ENCODE measurements around the gene TNN.

DNA sequence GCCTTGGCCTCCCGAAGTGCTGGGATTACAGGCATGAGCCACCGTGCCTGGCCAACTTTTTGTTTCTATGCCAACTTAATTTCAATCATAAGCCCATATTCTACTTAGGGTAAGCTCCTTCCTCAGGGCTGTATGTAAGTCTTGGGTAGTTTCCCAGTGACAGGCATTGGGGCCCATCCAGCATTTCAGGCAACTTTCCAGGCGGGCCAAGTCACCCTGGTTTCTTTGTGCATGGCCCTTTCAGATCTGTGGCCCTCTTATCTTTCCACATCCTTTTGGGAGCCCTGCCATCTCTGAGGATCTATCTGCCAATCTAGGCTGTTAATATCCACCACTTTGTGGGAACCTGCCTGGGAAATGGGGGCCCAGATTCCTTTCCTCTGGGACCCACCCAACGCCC lies 58.7 kb downstream of the TNN start:
- TF ChIP-seq, protein P1, sequence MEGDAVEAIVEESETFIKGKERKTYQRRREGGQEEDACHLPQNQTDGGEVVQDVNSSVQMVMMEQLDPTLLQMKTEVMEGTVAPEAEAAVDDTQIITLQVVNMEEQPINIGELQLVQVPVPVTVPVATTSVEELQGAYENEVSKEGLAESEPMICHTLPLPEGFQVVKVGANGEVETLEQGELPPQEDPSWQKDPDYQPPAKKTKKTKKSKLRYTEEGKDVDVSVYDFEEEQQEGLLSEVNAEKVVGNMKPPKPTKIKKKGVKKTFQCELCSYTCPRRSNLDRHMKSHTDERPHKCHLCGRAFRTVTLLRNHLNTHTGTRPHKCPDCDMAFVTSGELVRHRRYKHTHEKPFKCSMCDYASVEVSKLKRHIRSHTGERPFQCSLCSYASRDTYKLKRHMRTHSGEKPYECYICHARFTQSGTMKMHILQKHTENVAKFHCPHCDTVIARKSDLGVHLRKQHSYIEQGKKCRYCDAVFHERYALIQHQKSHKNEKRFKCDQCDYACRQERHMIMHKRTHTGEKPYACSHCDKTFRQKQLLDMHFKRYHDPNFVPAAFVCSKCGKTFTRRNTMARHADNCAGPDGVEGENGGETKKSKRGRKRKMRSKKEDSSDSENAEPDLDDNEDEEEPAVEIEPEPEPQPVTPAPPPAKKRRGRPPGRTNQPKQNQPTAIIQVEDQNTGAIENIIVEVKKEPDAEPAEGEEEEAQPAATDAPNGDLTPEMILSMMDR (conservative IDR thresholded peaks at IDR 0.05; ENCODE audit: low read depth, low read length): no peak
- no peak for TF ChIP-seq EZH2 (IDR thresholded peaks at IDR 0.05; ENCODE audit: borderline replicate concordance, low read depth, low read length, poor library complexity, severe bottlenecking)

Data from A673 (cell line).